Measurements from ENCODE around the gene ACTN4.

GRCh38 chr19:38699027-38699346 is 51.5 kb downstream of the ACTN4 start:
- TF ChIP-seq EZH2phosphoT487 (IDR thresholded peaks at IDR 0.05; ENCODE audit: low read depth): no peak
- no peak for TF ChIP-seq CTCF (IDR thresholded peaks at IDR 0.05; ENCODE audit: low read depth, low read length)

Measured in OCI-LY3 (cell line).